Endothelial cell of umbilical vein (primary cell): ENCODE results near the gene NUMBL. TPM values are rescaled to one million over a fixed set of nuclear protein-coding genes. Genes with fewer than 3 reads are reported as not detected.

Experiments
- BruUV-seq: library from RNA; stranded (reverse); fragments of 400-500 nt; replicated peaks from 2 replicates; lab custom pipeline; 2021; lab: Mats Ljungman, UMichigan
- CTCF ChIA-PET: fragments of 300-600, 350-600 bp; sonication (Branson Sonifier 250); formaldehyde crosslinking; loops from one replicate; lab custom pipeline; 2021; ENCODE audit warnings: antibody characterized with exemption, inconsistent platforms; lab: Charles Lee
- POLR2A ChIA-PET: fragments of 300-600, 350-600 bp; sonication (Branson Sonifier 250); formaldehyde crosslinking; loops from one replicate; lab custom pipeline; 2021; ENCODE audit warnings: antibody characterized with exemption, inconsistent platforms; lab: Charles Lee
- DNase-seq: peaks from one replicate; pipeline ENCODE4 v3.0.0-alpha.2; 2011; ENCODE audit warnings: low read depth, low spot score
- FAIRE-seq: peaks from 2 replicates; lab custom pipeline; 2011; peaks lifted over from hg19 to GRCh38; lab: Jason Lieb, UNC
- H2AFZ ChIP-seq: 2 replicates; pipeline ENCODE4 v1.6.0; 2012; ENCODE audit warnings: low read depth, low read length, control low read depth, inconsistent platforms
- H3K27ac ChIP-seq: 2 replicates; pipeline ENCODE4 v1.5.1; 2011; ENCODE audit warnings: low read depth, mild to moderate bottlenecking, control low read depth, low read length, moderate library complexity; ENCODE audit not compliant: insufficient read depth
- H3K27me3 ChIP-seq, 2 experiments: 2 replicates each; pipeline versions ENCODE4 v1.6.0 to v1.6.1; 2011; ENCODE audit warnings: low read length in 2 of 2, mixed read lengths in 1 of 2; ENCODE audit not compliant: control insufficient read depth in 2 of 2, insufficient read depth in 2 of 2
- H3K36me3 ChIP-seq, 2 experiments: 2 replicates in 1 of 2; 3 replicates in 1 of 2; pipeline ENCODE4 v1.5.1; 2011; ENCODE audit warnings: low read length in 2 of 2, mild to moderate bottlenecking in 1 of 2, moderate library complexity in 1 of 2; ENCODE audit not compliant: control insufficient read depth in 2 of 2, insufficient read depth in 2 of 2; ENCODE audit errors: extremely low read depth in 1 of 2
- H3K4me1 ChIP-seq: 3 replicates; pipeline ENCODE4 v1.5.1; 2011; ENCODE audit warnings: mild to moderate bottlenecking, low read length; ENCODE audit not compliant: control insufficient read depth, insufficient read depth; ENCODE audit errors: extremely low read depth
- H3K4me2 ChIP-seq: 2 replicates; pipeline ENCODE4 v1.6.1; 2011; ENCODE audit warnings: low read length, control low read depth, mixed read lengths; ENCODE audit not compliant: insufficient read depth
- H3K4me3 ChIP-seq, 3 experiments: fragments of 200-600 bp in 1 of 3; sonication (generic), shearing (Covaris generic) in 1 of 3; replicated peaks in 1 of 3; 2 replicates each; pipeline ENCODE4 v1.5.1; 2011 to 2016; ENCODE audit warnings: control low read depth in 3 of 3, low read length in 3 of 3, mild to moderate bottlenecking in 2 of 3, inconsistent platforms in 1 of 3, low read depth in 1 of 3, moderate library complexity in 1 of 3; ENCODE audit not compliant: insufficient read depth in 1 of 3
- H3K79me2 ChIP-seq: 2 replicates; pipeline ENCODE4 v1.6.0; 2012; ENCODE audit warnings: low read length, inconsistent platforms; ENCODE audit not compliant: control insufficient read depth, insufficient read depth
- H3K9ac ChIP-seq: replicated peaks from 2 replicates; pipeline ENCODE3; 2011; ENCODE audit warnings: low read length, control low read depth; ENCODE audit not compliant: insufficient read depth; ENCODE audit errors: extremely low read depth
- H3K9me1 ChIP-seq: replicated peaks from 3 replicates; pipeline ENCODE4 v1.6.0; 2011; ENCODE audit warnings: mild to moderate bottlenecking, low read length; ENCODE audit not compliant: control insufficient read depth, insufficient read depth; ENCODE audit errors: extremely low read depth
- H3K9me3 ChIP-seq: replicated peaks from 2 replicates; pipeline ENCODE4 v1.5.1; 2012; ENCODE audit warnings: low read length, inconsistent platforms; ENCODE audit not compliant: control insufficient read depth, insufficient read depth
- H4K20me1 ChIP-seq: replicated peaks from 2 replicates; pipeline ENCODE3; 2011; ENCODE audit warnings: mild to moderate bottlenecking, low read length; ENCODE audit not compliant: control insufficient read depth, insufficient read depth; ENCODE audit errors: extremely low read depth
- EZH2 ChIP-seq: IDR thresholded peaks from 2 replicates; pipeline ENCODE4 v1.6.1; 2012; ENCODE audit warnings: borderline replicate concordance, low read depth, mild to moderate bottlenecking, moderate library complexity, low read length, inconsistent platforms; ENCODE audit not compliant: severe bottlenecking
- MYC ChIP-seq: IDR thresholded peaks from one replicate; pipeline ENCODE4 v1.6.1; 2011; ENCODE audit warnings: mild to moderate bottlenecking, low read depth, low read length
- POLR2A ChIP-seq: IDR thresholded peaks from 2 replicates; pipeline ENCODE4 v1.6.1; 2012; ENCODE audit warnings: low read depth, mild to moderate bottlenecking, control low read depth, low read length
- POLR2AphosphoS5 ChIP-seq: IDR thresholded peaks from 2 replicates; pipeline ENCODE4 v1.6.1; 2012; ENCODE audit warnings: low read depth, mild to moderate bottlenecking, control low read depth, low read length, moderate library complexity; ENCODE audit not compliant: insufficient read depth
- dilution Hi-C: fragments of 300-500 bp; cut with MboI; formaldehyde crosslinking; loops from one replicate; pipeline ENCODE4 v1.15.0; 2019; ENCODE audit warnings: low sequenced_read_pairs; ENCODE audit not compliant: extremely low pct_ligation_motif_present
- intact Hi-C: fragments of 100-400 bp; cut with micrococcal nuclease; formaldehyde crosslinking; loops from one replicate; pipeline ENCODE4 v1.10.0; 2022
- polyA plus RNA-seq, 4 experiments: library from polyadenylated mRNA; depleted of rRNA in 3 of 4; stranded (reverse) in 3 of 4; unstranded in 1 of 4; fragments of >200 nt; gene quantifications; 2 replicates each; pipeline versions ENCODE4 v1.2.1 to v1.2.3, GENCODE V29; 2011 to 2012; ENCODE audit warnings: missing spikeins in 1 of 4
- total RNA-seq: library from RNA; stranded (reverse); gene quantifications from 2 replicates; pipeline ENCODE4 v1.2.3, GENCODE V29; 2021
- TF ChIP-seq, protein P1 (sequence below), 2 donors: IDR thresholded peaks; 1 replicate in 1 of 2; 2 replicates in 1 of 2; pipeline ENCODE4 v1.5.1; 2011; ENCODE audit warnings: low read length in 2 of 2, mild to moderate bottlenecking in 2 of 2, moderate library complexity in 2 of 2, control low read depth in 1 of 2, inconsistent platforms in 1 of 2, low read depth in 1 of 2; ENCODE audit not compliant: insufficient read depth in 1 of 2; ENCODE audit errors: extremely low read depth in 1 of 2

Gene NUMBL
- total and polyA plus RNA-seq, 2 donors (not counting 3 experiments of a cell fraction or from before 2014, with no cell fraction given) = 21.5 to 46.7 TPM

DNA sequence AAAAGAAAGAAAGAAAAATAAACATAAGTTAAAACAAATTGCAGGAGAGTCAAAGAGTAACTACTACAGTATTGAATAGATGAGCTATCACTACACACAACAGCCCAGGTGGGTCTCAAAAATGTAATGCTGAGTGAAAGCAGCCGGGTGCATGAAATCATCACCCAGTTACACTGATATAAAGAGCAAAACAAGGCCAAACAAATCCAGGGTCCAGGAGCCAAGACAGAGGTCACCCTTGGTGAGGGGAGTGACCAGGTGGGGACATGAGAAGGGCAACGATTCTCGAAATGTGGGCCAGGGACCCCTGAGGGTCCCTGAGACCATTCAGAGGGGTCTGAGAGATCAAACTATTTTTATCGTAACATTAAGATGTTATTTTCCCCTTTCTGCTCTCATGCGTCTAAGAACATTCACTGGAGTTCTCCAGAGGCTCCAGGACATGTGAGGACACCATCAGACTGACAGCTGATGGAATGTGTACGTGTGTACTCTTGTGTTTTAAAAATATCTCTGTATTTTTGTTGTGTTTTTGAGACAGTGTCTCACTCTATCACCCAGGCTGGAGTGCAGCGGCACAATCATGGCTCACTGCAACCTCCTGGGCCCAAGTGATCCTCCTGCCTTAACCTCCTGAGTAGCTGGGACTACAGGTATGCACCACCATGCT is 15.6 kb upstream of the NUMBL start:
- Histone ChIP-seq H3K9me1 (no peaks in the 10 kb centered on the region), H3K4me2 (no peak overlapping the region), H3K9me3 (no peaks in the 10 kb centered on the region), H3K27ac (no peak overlapping the region), H3K9ac (no peak overlapping the region), H3K4me1 (no peaks in the 10 kb centered on the region), H4K20me1 (no peaks in the 10 kb centered on the region), H3K79me2 (no peaks in the 10 kb centered on the region), H3K4me3 (no peak overlapping the region), H3K36me3 (peaks cover 0 to 11% of the 10 kb centered on the region in 2 experiments), H2AFZ (no peak overlapping the region), H3K27me3 (no peaks in the 10 kb centered on the region)
- no TSS peak for BruUV-seq
- FAIRE-seq (no peak), DNase-seq (no peak)
- ChIA-PET POLR2A (no interaction called here), CTCF (no interaction called here)
- intact Hi-C loops = no loop called here
- dilution Hi-C loops = no loop called here
- TF ChIP-seq MYC = no peak
- TF ChIP-seq POLR2AphosphoS5 = no peak
- TF ChIP-seq, protein P1, sequence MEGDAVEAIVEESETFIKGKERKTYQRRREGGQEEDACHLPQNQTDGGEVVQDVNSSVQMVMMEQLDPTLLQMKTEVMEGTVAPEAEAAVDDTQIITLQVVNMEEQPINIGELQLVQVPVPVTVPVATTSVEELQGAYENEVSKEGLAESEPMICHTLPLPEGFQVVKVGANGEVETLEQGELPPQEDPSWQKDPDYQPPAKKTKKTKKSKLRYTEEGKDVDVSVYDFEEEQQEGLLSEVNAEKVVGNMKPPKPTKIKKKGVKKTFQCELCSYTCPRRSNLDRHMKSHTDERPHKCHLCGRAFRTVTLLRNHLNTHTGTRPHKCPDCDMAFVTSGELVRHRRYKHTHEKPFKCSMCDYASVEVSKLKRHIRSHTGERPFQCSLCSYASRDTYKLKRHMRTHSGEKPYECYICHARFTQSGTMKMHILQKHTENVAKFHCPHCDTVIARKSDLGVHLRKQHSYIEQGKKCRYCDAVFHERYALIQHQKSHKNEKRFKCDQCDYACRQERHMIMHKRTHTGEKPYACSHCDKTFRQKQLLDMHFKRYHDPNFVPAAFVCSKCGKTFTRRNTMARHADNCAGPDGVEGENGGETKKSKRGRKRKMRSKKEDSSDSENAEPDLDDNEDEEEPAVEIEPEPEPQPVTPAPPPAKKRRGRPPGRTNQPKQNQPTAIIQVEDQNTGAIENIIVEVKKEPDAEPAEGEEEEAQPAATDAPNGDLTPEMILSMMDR (IDR thresholded peaks at IDR 0.05; ENCODE audit: extremely low read depth in 1 of 2, insufficient read depth in 1 of 2, low read depth in 1 of 2, low read length in 2 of 2) = no peak

DNA sequence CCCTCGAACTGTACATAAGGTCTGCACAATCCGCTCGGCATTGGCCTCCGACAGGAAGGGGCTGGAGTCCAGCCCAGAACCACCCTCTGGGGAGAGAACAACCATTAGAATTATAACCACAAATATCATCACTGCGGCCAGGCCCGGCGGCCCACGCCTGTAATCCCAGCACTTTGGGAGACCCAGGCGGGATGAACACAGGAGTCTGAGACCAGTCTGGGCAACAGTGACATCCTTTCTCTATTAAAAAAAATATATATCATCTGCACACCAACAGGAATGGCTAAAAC is 14.9 kb upstream of the NUMBL start:
- Histone ChIP-seq H3K4me2 (no peak overlapping the region), H3K27me3 (no peaks in the 10 kb centered on the region), H4K20me1 (no peaks in the 10 kb centered on the region), H3K9me3 (no peaks in the 10 kb centered on the region), H3K9ac (no peak overlapping the region), H3K4me1 (no peaks in the 10 kb centered on the region), H3K36me3 (peaks cover 0 to 13% of the 10 kb centered on the region in 2 experiments), H2AFZ (no peak overlapping the region), H3K9me1 (no peaks in the 10 kb centered on the region), H3K79me2 (no peaks in the 10 kb centered on the region), H3K4me3 (no peak overlapping the region), H3K27ac (no peak overlapping the region)
- POLR2A ChIA-PET = no interaction called here
- TF ChIP-seq, protein P1 (IDR thresholded peaks at IDR 0.05; ENCODE audit: extremely low read depth in 1 of 2, insufficient read depth in 1 of 2, low read depth in 1 of 2, low read length in 2 of 2) = no peak
- TF ChIP-seq POLR2A = no peak
- no peak for TF ChIP-seq EZH2
- FAIRE-seq (no peak), DNase-seq (no peak)
- CTCF ChIA-PET = no interaction called here
- no TSS peak for BruUV-seq
- dilution Hi-C loops = no loop called here
- intact Hi-C loops = no loop called here
